Left hindlimb (tissue), 1 donor: ENCODE data around the gene CACNA2D3.
A peak's percentile ranks its signal among the peaks of the same experiment; 100 is the strongest.

Source experiments
- DNase-seq: peaks from one replicate; pipeline ENCODE4 v3.0.0-alpha.2; 2018

The CACNA2D3 gene

DNA sequence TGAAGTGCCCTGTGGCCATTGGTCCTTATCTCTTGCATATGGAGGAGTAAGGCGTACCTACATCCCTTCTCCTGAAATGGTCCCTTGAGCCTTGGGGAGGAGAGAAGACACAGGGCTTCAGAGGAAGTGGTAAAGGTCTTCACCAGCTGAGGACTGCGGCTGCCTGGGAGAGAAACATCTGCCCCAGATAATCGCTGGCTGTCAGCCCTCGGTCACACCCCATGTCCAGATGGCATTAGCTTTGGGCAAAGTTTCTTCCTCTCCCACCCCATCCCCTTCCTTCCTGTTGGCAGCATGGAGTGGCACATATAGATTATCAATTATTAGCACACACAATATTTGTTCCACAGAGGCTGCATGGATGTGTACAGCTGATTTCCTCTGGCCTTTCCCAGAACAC, 743.9 kb downstream of the CACNA2D3 start:
- DNase-seq: no peak

DNA sequence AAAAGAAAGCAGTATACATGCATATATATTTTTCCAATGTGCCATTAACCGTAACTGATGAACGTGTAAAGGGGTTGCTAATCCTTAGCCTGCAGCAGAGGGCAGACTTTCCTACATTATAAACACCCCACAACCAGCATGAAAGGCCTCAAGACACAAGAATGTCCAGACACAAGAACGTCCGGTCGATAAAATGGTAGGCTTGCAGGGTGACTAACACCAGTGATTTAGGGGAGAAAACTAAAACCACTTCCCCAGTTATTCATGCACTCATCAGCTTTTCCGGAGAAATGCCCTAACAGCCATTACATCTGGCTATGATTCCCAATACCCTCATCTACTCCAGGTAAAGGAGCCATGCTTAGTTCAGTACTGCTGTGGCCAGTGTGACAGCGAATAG, 748.1 kb downstream of the CACNA2D3 start:
- DNase-seq: peak; percentile 45

DNA sequence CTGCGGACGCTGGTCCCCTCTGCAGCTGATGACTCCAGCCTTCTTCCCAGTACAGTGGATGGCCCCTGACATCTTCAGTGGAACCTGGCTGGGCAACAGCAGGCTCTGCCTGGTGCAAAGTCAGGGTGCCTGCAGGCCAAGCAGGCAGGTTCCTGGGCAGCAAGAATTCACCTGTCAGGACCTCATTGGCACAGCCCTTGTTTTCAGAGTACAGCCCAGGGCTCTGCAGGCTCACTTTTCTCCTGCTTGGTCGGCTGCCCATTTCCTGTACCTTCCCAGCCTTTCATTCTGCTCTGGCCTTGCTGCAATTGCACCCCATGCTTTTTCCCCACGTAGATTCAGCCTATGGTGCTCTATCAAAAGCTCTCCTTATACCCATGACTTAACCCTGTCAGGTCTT, 749.5 kb downstream of the CACNA2D3 start:
- no peak for DNase-seq

DNA sequence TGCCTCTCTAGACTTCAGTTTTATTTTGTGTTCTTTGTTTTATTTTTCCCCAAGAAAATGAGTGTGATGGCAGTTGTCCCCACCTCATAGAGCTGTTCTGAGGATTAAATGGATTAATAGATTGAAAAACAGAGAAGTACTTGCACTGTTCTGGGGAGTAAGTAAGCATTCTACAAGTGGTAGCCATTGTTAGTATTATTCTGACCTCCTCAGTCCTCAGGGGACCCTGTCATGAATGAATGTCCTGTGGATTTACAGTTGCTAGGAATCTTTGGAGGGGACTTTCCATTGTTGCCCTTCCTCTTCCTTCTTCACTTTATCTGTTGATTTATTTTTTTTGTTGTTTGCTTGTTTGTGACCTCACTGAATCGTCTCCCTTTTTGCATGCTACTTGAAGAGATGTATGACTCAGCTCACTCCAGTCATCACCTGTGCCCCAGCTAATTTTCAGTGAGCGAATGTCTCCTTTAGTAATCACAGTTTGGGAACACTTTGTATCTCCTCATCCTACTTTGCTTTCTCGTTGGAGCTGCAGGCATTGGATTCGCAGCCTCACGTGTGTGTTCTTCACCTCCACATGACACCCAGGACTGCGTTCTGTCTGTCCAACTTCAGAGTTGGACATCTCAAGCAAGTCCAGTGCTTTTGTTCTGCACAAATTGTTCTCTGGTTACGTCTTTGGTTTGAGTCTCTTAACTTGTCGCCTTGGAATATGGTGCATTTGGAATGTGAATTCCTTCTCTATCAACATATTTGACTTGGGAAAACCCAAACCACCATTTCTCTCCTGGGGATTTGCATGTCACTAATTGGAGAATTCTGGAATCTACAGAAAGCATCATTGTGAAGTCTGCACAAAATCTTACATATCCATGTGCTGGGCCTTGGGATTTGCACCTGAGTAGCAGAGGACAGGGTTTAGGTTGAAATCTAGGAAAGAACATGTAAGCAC, 751.0 kb downstream of the CACNA2D3 start:
- DNase-seq: no peak

DNA sequence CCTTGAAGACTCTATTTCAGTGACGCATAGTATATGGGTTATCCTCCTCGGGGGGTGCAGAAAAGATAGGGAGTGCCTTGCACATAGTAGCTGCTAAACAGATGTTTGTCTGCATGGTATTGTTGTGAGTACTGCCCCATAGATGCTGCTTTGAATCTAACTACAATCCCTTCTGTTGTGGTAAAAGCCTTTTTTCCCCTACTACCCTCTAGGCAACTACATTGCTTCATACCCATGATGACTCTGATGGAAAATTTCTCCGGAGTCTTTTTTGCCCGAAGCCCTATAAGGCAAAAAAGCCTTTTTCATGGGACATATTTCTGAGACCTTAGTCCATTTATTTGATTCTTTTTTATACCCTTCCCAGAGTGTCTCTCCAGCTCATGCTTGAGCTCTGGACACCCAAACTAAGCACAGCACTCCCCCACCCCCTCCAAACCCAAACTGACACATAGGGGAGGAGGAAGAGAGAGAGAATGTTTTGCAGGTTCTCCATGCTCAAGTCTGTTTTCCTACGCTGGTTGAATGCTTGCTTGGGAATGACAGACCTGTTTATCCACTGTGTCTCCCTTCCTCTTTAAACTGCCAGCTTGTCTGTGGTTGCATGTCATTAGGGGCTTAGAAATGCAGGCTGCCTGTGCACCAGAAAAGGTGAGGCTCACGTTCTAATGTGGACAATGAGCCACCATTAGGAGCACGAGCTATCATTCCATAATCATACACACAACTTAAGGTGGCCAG, 752.6 kb downstream of the CACNA2D3 start:
- DNase-seq: no peak

DNA sequence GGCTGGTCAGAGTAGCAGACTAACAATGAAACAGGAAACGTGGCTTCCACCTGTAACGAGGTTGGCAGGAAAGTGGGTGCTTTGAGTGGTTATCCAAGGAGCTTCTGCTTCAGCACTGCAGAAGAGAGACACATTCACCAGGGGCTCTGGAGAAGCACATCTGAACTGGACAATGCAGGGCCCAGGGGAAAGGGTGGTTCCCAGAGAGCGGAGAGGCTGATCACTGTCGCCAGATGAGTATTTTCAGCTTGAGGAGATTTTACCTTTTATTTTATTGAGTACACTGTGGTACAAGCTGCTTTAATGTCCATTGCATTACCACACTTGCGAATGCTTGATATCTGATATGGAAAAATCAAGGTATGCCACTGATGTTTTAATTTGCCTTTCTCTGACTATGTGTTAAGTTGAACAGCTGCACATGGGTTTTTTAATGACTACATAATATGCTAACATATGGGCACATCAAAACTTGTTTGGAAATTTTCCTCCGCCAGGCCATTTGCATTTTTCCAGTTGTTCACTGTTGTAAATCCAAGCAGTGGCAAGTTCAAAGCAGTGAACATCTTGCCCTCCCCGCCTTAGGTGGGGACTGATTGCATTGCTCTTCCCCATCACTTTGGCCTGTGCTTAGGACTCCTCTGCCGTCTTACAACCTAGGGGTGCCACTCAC, 753.4 kb downstream of the CACNA2D3 start:
- DNase-seq: no peak

DNA sequence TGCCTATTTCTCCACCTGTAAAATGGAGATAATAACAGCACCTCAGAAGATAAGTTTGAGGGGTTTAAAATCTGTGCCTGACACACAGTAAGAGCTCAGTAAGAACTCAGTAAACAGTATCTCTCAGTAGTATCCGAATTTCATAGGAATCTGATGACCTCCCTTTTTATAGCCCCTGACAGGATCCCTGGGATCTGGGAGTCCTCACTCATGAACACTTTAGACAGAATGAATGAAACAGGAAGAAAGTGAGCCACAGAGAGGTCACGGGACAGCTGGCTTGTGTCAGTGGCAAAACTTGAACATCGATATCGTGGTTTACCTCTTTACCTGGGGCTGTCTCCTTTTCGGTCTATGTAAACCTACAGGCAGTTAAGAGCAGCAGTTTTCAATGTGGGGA, 754.3 kb downstream of the CACNA2D3 start:
- no peak for DNase-seq

DNA sequence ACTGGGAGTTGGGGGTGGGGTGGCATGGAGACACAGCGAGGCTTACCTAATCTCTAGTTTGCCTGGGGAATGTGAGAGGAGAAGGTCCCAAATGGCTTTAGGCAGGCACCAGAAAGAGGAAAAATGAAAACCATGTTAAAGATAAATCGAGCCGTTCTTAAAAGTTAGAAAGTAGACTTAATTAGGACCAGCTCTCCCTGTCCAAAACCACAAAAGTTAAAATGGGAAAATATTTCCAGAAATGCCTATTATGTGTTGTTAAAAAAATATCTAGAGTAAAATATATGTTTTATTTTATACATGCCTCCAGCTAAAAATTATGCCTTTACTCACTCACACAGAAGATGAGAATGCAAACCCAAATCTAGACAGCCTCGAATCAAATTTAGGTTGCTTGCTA, 755.4 kb downstream of the CACNA2D3 start:
- no peak for DNase-seq

DNA sequence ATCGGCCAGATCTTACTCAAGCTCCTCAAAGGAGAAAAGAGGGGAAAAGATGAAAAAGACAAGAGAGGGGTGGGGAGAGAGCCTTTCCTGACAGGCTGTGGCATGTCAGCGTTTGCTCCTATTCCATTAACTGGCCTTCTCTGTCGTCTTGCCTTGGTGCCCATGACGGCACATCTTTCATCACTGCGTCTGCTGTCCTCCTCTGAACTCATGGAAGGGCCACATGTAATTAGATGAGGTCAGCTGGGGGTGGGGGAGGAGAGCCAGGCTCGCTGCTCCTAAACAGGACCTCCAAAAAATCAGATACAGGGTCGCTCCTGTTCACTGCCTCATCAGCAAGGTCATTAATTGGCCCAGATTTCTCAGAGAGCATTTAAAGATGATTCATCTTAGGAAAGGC, 755.8 kb downstream of the CACNA2D3 start:
- no peak for DNase-seq

DNA sequence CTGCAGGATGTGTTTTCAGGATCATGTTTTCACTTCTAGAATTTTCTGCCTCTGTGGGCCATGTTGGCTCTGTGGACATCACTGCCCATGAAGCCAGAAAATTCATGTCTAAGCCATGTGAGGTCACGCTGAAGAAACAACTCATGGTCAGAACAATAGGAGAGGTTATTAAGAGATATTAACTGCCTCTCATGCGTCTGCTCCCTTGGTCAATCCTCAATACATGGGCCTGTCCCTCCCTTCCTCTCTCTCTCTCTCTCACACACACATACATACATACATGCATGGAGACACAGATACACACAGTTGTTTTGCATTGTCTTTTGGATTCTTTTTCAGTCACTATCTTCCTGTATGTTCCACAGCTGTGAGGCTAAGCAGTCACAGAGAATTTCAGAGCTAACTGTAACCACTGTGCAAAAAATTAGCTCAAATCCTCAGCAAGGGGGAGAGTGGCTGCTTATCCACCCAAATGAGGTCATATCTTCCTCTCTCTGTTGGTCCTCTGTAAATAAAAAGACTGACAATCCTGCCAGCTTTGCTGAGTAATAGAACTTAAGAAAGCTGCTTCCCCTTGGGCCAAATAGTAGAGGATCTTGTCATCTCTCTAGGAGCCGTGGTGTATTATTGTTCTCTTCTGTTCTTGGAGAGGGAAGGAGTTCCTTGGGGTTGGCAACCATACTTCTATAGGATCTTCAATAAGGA, 759.9 kb downstream of the CACNA2D3 start:
- DNase-seq: no peak

DNA sequence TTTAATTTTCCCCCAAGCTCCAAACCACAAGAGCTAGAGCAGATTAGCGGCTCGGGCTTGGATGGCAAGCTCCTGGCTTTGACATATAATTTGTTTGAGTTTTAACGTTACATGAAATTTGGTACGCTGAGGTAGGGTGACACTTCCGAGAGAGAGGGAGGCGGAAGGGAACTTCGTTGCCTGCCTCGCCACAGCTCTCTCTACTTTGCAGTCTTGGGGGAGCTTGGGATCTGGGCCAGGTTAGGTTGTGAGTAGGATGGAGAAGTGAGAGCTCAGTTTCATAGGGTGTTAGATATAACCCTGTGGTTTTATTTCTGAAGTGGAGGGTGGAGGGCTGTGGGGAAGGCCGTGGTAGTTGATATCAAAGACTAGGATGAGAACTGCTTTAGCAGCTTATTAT, 765.8 kb downstream of the CACNA2D3 start:
- DNase-seq: no peak

DNA sequence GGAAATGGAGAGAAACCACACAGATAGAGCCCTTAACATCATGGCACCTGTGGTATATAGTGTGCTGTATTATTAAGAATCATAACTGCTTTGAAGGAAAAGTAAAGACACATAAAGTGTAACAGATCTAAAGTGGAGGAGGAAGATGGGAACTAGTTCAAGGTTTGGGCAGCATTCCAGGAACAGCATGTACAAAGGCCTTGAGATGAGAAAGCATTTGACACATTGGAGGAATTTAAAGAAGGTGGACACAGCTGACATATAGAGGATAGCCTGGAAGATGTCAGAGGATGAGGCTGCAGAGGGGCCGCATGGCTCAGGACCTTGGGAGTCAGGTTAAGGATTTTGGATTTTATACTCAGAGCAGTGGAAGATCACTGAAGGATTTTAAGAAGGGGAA, 766.5 kb downstream of the CACNA2D3 start:
- no peak for DNase-seq

DNA sequence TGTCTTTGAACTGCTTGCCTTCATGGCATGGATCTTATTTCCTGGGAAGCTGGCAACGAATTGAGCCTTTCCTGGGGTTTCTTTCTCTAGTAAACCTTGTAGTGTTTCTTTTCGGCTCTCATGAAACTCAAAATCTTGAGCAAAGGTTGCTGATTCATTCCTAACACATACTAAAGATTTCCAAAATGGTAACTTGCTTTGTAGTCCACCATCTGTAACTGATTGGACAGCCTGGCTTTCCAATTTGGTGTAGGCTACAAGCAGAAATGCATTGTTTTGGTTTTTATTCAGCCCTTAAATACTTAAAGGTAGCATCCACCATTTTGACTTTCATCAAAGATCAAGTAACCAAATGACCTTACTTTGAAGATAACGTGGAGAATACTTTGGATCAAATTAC, 767.4 kb downstream of the CACNA2D3 start:
- DNase-seq: no peak

DNA sequence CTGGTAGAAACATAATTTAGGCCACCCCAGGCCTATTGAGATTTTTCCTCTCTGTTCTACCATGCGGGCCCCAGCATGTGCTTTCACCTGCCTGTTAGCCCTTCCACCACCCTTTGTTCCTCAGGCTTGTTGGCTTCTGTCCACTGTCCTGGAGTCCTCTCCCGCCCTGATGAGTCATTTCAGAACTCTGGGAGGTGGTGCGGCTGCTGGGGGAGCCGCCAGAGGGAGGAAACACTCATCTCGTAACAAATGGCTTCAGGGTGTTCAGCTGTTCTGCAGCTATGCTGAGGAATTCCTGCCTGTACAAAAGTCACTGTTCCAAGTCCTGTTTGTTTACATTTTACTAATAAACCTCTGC, 769.2 kb downstream of the CACNA2D3 start:
- peak; percentile 82 for DNase-seq

DNA sequence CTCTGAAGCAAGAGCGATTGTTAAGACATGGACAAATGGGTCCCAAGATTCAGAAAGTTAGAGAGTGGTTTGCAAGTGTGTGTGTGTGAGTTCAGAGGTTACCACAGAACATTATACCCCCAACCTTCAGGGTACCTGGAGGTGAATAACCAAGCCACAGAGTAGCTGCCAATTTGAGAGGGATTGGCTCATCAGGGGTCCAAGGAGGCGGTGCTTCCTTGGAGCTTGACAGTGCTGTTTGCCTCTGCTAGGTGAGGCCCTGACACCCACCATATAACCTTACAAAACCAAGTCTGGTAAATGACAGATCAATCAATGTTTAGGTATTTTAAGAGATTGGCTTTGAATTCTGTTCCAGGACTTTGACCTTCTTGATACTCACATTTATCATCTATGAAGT, 769.8 kb downstream of the CACNA2D3 start:
- DNase-seq: no peak

DNA sequence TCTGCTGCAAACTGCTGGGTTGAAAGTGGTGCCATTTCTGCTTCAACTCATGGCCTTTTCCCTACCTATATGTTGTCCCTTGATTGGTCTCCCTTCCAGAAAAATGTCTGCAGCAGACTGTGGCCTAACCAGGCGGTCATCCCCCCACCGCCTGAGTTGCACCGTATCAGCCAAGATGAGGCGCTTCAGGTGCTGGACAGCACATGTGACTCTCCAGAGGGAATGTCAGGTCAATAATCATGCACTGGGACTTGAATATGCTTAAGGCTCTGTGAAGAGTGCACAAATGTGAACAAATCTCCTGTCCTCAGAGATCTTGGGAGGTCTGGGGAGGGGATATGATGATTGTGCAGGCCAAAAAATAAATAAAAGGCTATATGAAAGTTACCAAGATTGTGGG, 773.3 kb downstream of the CACNA2D3 start:
- DNase-seq: no peak

DNA sequence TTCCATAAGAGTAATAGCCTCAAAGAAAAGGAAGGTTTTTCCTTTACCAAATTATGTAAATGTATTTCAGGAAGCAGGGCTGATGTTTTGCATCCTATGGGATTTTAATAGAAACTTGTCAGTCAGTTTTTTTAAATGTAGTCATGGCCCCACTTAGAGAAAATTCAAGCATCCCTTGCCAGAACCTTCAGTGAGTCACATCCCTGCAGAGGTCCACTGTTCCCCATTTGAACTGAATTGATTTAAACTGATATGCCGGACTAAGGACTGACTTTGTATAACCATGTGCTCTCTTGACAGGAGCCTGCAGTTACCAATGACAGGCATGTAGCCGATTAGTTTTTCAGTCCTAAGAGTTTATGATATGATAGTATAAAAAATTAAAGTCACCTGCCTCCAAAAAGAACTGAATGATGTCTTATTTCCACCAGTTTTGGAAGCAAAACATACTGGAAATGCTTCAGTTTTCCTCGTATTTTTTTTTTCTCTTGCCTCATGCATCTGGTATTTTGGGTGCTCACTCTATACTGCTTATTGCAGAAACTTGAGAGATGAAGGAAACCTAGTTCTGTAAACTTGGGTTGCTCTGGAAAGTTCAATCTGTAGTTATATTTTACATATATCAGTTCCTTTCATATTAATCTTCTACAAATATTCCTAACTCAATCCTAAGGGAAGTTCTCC, 774.8 kb downstream of the CACNA2D3 start:
- no peak for DNase-seq

DNA sequence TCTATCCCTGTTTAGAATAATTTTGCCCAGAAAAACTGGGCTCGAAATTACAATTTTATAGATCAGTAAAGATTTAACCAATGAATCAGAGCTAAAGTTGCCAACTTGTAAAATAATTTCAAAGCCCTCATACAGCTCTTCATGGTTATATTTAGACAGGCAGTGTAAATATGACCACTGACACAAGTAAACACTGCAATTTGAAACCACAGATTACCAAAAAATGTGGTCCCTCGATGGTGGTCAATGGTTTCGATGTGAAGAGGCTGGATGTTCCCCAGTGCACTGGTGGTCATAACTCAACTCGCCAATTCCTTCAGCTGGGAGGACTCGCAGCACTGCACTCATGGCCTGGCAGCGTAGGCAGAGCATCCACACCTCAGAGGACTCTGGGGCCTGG, 776.9 kb downstream of the CACNA2D3 start:
- DNase-seq: no peak

DNA sequence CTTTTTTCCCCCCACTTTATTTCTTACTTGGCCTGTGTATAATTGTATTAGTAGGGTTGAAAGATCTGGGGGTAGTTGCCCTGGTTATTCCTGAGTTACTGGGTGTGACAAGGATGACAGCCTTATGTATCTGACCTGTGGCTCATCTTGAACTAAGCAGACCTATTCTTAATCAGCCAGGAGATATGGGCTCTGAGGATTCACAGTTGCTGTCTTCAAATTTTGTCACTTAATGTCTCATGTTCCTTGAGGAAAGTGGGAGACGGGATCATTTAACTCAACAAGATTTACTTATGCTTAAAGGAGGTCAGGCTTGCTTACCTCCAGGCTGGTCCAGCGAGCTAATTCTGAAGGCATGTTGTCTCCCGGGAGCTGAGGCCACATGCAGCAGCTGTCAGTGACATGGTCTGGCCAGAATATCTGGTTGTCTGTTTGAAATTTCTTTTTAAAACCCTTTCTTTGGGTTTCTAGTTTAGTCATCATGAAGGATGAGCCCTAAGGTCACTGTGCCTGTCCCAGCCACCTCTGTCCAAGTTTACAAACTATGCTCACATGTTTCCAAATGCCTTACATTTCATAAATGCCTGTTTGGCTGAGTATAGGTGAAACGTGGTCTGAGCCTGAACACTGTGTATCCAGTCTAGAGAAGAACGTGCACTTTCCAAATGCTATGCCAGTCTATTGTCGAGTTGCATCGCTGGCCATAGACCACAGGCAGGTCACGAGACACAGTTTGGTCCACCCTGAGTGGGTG, 778.7 kb downstream of the CACNA2D3 start:
- DNase-seq: no peak

DNA sequence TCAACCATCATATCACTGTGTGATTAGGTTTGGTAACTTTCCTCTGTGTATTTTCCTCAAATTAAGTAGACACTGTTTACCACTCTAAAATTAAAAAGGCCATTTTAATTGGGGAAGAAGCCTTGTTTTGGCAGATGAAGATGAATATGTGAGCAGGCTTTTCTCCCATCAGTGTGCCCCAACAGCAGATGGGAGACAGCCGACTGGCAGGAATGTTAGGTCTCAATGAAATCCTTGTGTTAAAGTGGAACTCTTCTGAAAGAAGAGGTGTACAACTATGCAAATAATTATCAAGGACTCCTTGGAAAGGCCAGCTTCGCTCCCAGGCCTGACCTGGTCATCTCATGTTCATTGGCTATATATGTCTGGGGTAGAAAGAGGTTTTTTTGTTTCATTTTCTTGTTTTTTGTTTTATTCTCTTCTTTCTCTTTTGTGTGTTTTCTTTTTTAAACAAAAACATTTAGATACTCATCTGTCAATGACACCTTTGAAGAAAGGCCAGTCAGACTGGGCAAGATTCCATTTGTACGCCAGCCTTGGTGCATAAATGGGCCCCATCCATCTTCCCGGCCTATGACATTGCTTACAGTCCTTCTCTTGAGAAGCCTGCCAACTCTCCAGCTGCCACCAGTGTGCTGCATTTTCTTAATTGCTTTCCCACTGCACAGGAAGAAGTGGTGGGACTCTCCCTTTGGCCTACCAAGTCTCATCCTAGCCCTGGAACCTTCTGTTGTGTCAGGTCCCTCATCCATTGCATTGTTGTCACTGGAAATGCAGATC, 779.7 kb downstream of the CACNA2D3 start:
- DNase-seq: no peak
